DMS 273 treated with DMSO at 0.1 percent for 48 hours (cell line): Measurements from ENCODE around the gene DDN.

Source experiments
- DNase-seq: peaks from one replicate; lab custom pipeline; 2025; lab: John Stamatoyannopoulos, UW

The DDN gene

DNA sequence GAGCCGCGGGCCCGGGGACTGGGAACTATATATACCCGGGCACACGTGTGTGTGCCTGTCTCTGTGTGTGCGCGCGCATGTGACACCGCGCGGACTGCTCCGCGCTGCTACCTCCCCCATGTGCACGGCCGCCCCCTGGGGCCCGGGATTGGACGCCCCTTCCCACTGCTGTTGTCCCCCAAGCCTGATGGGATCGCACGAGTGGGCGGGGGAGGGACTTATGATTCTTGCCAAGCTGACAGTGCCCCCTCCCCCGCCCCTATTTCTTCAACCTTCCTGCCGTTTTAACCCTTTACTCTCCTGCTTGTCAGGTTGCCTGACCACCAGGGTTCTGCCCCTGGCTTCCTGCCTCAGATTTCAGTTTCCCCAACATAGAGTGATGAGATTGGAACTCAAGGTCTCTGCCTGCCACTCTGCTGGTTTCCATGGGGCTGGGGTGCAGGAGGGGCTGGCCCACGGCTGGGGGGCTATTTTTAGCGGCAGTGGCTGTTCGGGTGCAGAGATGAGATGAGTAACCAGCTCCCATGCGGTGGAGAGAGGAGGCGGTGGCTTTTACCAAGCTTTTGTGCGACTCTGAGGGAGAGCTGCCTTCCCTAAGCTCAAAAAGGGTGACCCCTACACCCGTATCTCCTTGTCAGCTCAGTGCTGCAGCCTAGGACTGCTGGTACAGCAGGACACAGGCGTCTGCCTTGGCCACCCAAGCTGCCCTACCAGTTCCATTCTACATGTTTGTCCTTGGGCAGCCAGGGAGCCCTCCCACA, at the start of gene DDN:
Gene DDN (minus strand): TSS at position 5 of the 761 bp plus-strand sequence. CDS start 88 bp downstream, outside the sequence.
- no peak for DNase-seq

DNA sequence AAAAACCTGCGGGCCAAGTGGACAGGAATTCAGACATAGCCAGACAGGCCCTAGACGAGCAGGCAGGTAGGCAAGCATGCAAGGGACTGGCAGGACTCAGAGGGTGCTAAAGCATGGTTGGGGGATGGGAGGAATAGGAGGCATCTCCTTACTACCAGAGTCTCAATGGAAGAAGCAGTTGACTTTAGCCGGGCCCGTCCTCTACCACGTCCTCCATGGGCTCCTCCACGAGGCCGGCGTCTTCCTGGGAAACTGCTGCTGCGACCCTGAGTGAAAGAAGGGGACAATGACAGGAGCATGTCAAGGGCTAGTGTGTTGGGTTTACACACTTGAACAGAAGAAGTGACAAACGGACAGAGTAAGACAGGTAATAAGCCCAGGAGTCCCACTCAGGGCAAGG, 49.8 kb upstream of the DDN start:
- DNase-seq: no peak

DNA sequence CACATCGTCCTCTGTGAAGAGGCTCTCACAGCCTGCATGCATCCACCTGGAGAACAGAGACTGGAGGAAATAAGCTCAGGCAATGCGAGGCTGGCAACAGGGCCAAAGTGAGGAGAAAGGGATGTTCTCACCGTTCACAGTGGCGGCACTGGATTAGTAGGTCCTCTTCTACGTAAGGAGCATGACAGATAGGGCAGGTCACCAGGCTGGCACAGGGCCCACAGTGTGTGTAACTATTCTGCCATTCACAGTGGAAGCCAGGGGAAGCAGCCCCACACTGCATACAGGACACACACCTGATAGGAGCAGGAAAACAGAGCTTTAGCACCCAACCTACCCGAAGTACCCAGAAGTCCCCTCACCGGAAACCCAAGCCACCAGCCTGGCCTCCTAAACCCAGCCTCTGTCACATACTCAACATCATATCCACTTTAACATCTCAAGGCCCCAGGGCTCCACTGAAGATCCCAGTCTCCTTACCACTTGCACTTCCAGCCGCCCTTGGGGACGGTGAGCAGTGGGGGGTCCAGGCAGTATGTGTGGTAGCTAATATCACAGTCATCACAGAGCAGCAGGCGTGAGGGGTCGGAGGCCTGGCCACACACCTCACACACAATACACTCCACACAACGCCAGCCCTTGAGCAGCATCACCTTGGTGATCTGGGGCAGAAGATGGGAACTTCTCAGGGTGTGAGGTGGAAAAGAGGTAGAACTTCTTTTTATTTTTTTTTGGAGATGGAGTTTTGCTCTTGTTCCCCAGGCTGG, 47.1 kb upstream of the DDN start:
- DNase-seq: no peak

- DNase-seq: no peak
Observed at GRCh38 chr12:49044660-49045059, 45.5 kb upstream of the DDN start.

DNA sequence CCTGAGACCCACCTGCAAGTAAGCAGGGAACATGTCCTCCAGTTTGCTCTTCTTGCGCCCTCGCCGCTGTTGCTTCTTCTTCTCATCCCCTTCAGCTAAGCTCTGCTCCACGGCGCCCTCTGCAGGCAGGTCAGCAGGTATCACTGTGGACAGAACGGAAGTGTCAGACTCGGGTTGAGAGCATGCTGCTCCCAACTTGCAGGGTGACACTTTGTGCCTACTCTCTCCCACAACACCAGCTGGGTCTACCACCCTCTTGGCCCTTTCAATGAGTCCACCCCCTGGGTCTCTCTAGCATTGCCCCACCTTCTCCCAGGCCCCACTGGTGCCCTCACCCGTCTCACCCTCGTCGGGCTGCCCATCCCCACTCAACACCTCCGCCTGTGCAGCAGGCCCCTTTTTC, 44.7 kb upstream of the DDN start:
- DNase-seq: no peak

DNA sequence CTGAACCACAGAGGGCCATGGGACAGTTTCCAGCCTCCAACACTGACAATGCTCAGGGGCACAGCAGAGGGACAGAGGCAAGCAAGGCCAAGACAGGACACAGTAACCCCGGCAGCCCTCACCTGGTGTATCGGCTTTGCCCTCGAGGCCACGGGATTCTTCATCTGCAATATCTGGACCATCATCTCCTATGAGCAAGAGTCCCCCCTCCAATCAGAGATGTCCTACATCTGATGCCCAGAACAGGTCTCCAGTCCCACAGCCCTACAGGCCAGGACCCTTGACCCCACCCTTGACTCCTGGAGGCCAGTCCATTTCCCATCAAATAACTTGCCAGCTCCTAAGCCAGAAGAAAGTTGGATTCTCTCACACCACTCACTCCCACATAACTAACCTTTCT, 44.1 kb upstream of the DDN start:
- no peak for DNase-seq

- no peak for DNase-seq
Observed at GRCh38 chr12:49041881-49042484, 42.8 kb upstream of the DDN start.

DNA sequence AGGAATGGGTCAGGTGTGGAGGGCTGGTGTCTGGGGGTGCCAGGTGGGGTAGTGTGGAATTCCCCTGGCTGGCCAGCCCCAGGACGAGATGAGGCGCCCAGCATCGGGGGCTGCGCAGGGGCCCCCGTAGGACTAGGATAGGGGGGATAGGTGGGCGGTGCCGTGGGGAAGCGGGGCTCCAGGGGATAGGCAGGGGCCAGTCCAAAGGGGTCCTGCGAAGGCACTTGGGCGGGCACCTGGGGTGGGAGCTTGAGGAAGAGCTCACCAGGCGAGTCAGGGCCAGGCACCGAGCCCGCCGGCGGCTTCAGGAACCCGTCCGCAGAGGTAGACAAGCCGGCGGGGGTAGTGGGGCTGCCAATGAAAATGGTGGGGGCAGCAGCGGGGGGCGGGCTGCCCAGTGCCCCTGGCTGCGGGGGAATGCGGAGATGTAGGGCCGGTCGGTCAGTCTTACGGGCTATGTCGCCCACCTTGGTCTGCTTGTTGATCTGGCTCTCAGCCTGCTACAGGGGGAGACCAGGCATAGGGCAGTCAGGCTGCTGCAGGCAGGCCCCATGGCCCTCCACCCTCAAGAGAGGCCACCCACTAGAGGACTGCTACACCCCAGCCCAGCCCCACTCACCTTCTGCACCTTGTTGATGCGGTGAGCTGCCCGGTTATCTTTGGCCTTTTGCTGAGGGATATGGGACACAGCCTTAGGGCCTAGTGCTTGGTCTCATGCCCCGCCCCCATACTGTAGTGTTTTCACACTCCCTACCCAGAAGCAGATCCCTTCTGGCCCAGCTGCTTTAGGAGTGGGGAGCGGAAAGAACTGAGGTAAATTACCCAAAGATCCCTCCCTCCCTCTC, 42.1 kb upstream of the DDN start:
- no peak for DNase-seq

DNA sequence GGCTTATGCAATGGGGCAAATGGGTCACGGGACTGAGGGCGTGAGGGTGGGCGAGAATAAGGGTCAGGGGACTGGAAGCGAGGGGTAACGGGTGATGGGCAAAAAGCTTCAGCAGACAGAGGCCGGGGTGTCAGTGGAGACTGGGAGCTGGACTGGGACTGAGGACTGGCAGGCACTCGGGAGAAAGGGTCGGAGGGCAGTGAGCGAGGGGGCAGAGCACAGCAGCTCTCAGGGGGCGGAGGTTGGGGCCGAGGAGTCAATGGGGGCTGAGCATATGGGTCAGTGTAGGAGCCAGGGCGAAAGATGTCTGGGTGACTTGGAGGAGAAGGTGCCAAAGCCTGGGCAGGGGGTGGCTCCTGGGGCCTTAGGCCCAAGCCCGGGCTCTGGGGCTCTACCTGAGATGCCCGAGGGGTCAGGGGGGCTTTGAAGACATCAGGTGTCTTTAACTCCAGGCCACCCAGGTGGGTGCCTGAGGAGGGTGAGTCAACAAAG, 41.2 kb upstream of the DDN start:
- no peak for DNase-seq

DNA sequence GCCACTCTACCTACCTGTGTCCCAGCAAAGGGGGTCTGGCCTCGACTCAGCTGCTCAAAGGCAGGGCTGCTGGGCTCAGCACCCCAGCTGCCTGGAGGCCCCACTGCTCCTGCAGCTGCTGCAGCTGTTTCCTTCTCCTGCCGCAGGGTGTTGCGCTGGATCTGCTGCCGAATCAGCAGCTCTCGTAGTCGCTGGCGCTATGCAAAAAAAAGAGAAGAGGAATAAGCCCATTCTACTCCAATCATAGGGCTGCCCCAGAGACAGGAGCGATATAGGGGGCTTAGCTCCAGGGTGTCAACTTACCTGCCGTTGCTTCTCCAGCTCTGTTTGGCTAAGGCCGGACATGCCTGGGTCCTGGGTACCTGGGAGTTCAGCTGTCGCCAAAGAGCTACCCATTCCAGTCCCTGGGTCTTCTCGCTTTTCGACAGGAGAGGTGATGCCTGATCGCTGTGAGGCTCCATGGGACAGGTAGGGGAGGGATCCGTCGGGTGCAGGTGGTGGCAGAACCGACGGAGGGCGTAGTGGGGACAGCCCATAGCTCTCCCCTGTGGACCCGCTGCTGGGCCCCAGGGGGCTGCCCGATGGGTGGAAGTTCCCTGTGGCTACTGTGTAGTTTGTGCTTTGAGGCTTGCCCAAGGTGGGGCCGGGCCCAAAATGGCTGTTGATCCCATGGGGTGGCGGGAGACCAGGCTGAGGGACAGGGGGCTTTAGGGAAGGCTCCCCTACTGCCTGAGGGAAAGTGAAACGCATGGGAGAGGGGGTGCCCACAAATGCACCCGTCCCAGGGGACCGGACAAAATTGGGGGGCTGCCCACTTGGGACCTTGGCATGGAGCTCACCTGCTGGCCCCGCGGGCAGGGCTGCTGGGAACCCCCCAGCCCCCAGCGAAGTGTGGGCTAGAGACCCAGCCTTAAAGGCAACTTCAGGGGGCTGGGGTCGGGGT, 40.5 kb upstream of the DDN start:
- DNase-seq: no peak

GRCh38 chr12:49038291-49038955, 39.2 kb upstream of the DDN start:
- DNase-seq: no peak

DNA sequence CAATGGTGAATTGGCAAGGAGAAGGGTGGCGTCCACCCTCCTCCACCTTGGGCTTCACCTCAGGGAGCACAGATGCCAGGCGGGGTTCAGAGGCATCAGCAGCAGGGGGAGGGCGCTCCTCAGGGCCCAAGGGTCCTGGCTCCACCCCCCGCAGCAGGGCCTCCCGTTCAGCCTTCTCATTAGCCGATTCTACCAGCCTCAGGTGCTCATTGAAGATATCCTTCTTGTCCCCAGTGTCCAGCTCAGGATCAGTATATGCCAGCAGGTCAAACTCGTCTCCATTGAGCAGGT, 38.7 kb upstream of the DDN start:
- no peak for DNase-seq

DNA sequence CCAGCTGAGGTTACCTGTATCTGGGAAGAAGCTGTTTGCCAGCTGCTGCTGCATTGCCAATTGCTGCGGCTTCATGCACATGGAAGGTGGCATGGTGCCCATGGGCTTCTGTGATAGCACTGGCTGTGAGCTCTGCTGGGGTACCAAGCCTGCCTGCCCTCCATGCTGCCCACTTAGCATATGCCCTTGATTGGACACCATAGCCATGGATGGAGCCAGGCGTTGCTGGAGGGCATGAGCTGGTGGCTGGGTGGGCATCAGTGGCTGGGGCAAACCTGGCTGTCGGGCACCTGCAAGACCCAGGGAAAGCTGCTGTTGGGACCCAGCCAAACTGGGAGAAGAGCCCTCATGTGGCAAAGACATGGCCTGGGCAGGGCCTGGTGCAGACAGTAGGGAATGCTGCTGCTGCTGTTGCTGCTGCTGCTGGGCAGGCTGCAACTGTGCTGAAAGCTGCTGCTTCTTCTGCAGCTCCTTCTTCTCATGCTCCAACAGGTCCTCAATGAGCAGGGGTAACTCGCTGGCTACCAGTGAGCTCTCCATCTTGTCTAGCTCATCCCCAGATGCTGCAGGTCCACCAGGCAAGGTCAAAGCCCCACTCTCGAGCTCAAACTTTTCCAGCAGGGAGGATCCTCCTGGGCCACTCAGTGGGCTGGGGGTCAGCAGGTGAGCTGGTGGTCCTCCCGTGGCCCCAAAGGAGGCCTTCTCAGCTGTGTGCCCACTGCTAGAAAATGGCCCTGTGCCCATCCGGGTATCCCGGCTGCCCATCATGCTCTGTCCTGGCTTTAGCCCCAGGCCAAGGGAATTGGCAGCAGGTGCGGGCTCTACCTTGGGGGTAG, 38.2 kb upstream of the DDN start:
- no peak for DNase-seq

DNA sequence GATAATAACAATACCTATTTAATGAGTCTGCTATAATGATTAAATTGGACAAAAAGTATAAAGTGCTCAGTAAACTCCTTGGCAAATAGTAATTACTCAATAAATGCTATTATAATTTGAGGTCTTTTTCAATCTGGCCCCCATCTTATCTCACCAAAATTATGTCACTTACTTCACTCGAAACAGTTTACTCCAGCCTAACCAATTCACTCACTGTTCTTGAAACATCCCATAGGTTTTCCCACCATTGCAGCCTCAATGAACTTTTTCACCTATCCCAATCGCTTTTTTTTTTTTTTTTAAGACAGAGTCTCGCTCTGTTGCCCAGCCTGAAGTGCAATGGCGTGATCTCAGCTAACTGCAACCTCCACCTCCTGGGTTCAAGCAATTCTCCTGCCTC, 36.9 kb upstream of the DDN start:
- DNase-seq: no peak

- no peak for DNase-seq
Observed at GRCh38 chr12:49034286-49034622, 35.1 kb upstream of the DDN start.

DNA sequence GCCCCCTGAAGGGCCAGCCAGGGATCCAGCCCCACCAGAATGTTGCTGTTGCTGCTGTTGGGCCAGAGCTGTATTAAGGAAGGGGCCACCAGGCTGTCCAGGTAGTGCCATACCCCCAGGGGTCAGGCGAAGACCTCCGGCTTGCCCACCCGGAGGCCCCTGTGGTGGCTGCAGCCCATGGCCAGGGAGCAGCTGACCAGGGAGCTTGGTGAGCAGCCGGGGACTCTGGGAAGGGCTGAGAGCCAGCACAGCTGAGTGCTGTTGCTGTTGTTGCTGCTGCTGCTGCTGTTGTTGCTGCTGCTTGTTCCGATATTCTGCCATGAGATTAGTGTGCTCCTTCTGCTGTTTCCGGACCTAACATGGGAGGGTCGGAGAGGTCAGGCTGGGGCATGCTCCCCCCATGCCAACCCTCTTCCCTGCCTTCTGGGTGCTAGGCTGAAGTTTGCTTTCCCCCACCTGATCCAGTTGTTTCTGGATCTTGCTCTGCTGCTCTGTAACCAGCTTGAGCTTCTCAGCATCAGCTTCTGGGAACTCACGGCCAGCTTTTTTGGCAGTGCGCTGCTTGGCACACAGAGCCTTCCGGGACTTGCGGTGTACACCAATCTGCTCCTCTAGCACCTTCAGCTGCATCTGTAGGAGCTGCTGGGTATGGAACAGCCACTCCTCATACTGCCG, 34.6 kb upstream of the DDN start:
- DNase-seq: no peak

GRCh38 chr12:49032679-49033447, 33.7 kb upstream of the DDN start:
- DNase-seq: no peak

- DNase-seq: no peak
Observed at GRCh38 chr12:49032276-49032675, 33.1 kb upstream of the DDN start.
